Spleen (tissue), 7 donors: ENCODE measurements around the gene FBXO11.

Experiments used
- CTCF ChIP-seq, 11 experiments: fragments of 200-600 bp in 7 of 11; fragments of 450-650 bp in 4 of 11; sonication (generic) in 4 of 11; IDR thresholded peaks in 8 of 11; conservative IDR thresholded peaks in 3 of 11; 1 replicate in 7 of 11; 2 replicates in 4 of 11; pipeline versions ENCODE4 v1.4.0 to v1.8.0; 2016 to 2021; ENCODE audit warnings: antibody characterized with exemption in 11 of 11, inconsistent platforms in 4 of 11, mild to moderate bottlenecking in 1 of 11
- POLR2AphosphoS5 ChIP-seq, 3 donors: sonication (generic); formaldehyde crosslinking; IDR thresholded peaks; one replicate each; pipeline ENCODE4 v1.5.1; 2017; ENCODE audit warnings: antibody characterized with exemption in 3 of 3
- donor health status: DM: no; HTN: no; CAD: no; lungs with moderate emphysema.
- donor health status: DM: no; HTN: no; CAD: no.
- donor health status: DM: no; HTN: no; CAD: no.

- TF ChIP-seq CTCF (IDR thresholded peaks at IDR 0.05 in 8 of 11, conservative IDR thresholded peaks at IDR 0.05 in 3 of 11) (no peak), POLR2AphosphoS5 (IDR thresholded peaks at IDR 0.05) (no peak)
These were observed 56.9 kb downstream of the FBXO11 start for GRCh38 chr2:47849368-47849767.
